WTC11 (cell line): ENCODE data around the gene PDZK1IP1.

Experiments
- CDX4 ChIP-seq: fragments of 250-450 bp; sonication (Bioruptor Pico); IDR thresholded peaks from 2 replicates; pipeline ENCODE4 v1.9.0; 2021; ENCODE audit warnings: moderate library complexity, mild to moderate bottlenecking, inconsistent platforms, borderline replicate concordance
- NR2C2 ChIP-seq: sonication (generic); formaldehyde crosslinking; IDR thresholded peaks from 2 replicates; pipeline ENCODE4 v1.8.0; 2022; ENCODE audit warnings: mild to moderate bottlenecking, missing genetic modification reagents
- SP1 ChIP-seq: sonication (generic); formaldehyde crosslinking; conservative IDR thresholded peaks from 2 replicates; pipeline ENCODE4 v1.8.1; 2022; ENCODE audit warnings: missing genetic modification reagents
- TF ChIP-seq, protein P1 (sequence below): sonication (generic); formaldehyde crosslinking; IDR thresholded peaks from 2 replicates; pipeline ENCODE4 v1.8.1; 2023; ENCODE audit warnings: mild to moderate bottlenecking, missing genetic modification reagents, moderate library complexity

GRCh38 chr1:47184822-47185677, 4.8 kb downstream of the PDZK1IP1 start:
- TF ChIP-seq, protein P1, sequence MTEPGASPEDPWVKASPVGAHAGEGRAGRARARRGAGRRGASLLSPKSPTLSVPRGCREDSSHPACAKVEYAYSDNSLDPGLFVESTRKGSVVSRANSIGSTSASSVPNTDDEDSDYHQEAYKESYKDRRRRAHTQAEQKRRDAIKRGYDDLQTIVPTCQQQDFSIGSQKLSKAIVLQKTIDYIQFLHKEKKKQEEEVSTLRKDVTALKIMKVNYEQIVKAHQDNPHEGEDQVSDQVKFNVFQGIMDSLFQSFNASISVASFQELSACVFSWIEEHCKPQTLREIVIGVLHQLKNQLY: no peak
- TF ChIP-seq NR2C2 (CRISPR knock-in tag): no peak
- no peak for TF ChIP-seq CDX4 (CRISPR knock-in tag)
- TF ChIP-seq SP1 (CRISPR knock-in tag): no peak
